ENCODE results near the gene LUC7L3.

DNA sequence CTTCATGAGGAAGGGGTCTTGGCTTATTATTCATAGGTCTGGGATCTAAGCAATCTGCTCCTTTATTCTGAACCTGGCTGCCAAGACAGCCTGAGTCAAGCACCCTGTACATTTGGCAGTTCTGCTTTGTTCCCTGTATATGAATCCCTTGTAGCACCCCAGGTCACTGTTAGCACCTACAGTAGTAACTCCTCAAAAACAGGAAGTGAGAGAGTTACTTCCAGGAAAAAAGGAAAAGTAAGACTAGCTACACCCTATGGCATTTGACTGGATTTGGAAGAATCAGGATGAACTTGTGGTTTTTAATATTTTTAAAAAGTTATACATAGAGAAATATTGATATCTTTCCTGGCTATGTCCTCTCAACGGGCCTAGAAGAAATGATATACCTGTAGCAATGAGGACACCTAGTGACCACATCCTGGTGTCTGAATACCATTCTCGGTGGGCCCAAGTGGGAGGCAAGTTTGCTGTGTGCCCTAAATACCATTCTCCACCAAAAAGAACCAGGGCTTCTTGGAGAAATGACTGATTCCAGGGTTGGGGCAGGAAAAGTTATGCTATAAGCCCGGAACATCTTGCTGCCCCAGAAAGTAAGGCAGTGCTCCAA lies 21.6 kb upstream of the LUC7L3 start:
- TF ChIP-seq, protein P1, sequence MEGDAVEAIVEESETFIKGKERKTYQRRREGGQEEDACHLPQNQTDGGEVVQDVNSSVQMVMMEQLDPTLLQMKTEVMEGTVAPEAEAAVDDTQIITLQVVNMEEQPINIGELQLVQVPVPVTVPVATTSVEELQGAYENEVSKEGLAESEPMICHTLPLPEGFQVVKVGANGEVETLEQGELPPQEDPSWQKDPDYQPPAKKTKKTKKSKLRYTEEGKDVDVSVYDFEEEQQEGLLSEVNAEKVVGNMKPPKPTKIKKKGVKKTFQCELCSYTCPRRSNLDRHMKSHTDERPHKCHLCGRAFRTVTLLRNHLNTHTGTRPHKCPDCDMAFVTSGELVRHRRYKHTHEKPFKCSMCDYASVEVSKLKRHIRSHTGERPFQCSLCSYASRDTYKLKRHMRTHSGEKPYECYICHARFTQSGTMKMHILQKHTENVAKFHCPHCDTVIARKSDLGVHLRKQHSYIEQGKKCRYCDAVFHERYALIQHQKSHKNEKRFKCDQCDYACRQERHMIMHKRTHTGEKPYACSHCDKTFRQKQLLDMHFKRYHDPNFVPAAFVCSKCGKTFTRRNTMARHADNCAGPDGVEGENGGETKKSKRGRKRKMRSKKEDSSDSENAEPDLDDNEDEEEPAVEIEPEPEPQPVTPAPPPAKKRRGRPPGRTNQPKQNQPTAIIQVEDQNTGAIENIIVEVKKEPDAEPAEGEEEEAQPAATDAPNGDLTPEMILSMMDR (IDR thresholded peaks at IDR 0.05), result no peak
- TF ChIP-seq ZFX (IDR thresholded peaks at IDR 0.05; ENCODE audit: borderline replicate concordance), result no peak
